Smooth muscle cell (in vitro differentiated cells): ENCODE results near the gene TSR3. TPM values are rescaled to one million over a fixed set of nuclear protein-coding genes. Genes with fewer than 3 reads are reported as not detected.

ENCODE experiments used
- DNase-seq: peaks from one replicate; lab custom pipeline; 2025; ENCODE audit not compliant: unreplicated experiment; lab: John Stamatoyannopoulos, UW
- H2AFZ ChIP-seq: fragments of 200-600 bp; sonication (generic); 2 replicates; pipeline ENCODE4 v1.6.0; 2016; ENCODE audit warnings: antibody characterized with exemption, low read depth, mild to moderate bottlenecking
- H3F3A ChIP-seq: fragments of 200-600 bp; sonication (generic); 2 replicates; pipeline ENCODE4 v1.6.0; 2017; ENCODE audit warnings: antibody characterized with exemption, low read depth
- H3K27ac ChIP-seq: fragments of 200-600 bp; sonication (generic); 2 replicates; pipeline ENCODE4 v1.5.1; 2016; ENCODE audit warnings: low read depth, mild to moderate bottlenecking
- H3K27me3 ChIP-seq: fragments of 200-600 bp; sonication (generic); 2 replicates; pipeline ENCODE4 v1.6.1; 2016; ENCODE audit warnings: low read depth, mild to moderate bottlenecking
- H3K36me3 ChIP-seq: fragments of 200-600 bp; sonication (generic); 2 replicates; pipeline ENCODE4 v1.5.1; 2016; ENCODE audit warnings: low read depth
- H3K4me1 ChIP-seq: fragments of 200-600 bp; sonication (generic); 2 replicates; pipeline ENCODE4 v1.5.1; 2016; ENCODE audit warnings: low read depth
- H3K4me2 ChIP-seq: fragments of 200-600 bp; sonication (generic); 2 replicates; pipeline ENCODE4 v1.6.0; 2016; ENCODE audit warnings: mild to moderate bottlenecking
- H3K4me3 ChIP-seq: fragments of 200-600 bp; sonication (generic); 2 replicates; pipeline ENCODE4 v1.5.1; 2016; ENCODE audit warnings: mild to moderate bottlenecking
- H3K79me2 ChIP-seq: fragments of 200-600 bp; sonication (generic); 2 replicates; pipeline ENCODE4 v1.6.0; 2016; ENCODE audit warnings: low read depth, mild to moderate bottlenecking
- H3K9ac ChIP-seq: fragments of 200-600 bp; sonication (generic); 2 replicates; pipeline ENCODE4 v1.6.0; 2016; ENCODE audit warnings: low read depth
- H3K9me3 ChIP-seq: fragments of 200-600 bp; sonication (generic); replicated peaks from 2 replicates; pipeline ENCODE4 v1.5.1; 2016; ENCODE audit warnings: low read depth
- H4K20me1 ChIP-seq: fragments of 200-600 bp; sonication (generic); 2 replicates; pipeline ENCODE4 v1.6.0; 2016; ENCODE audit warnings: low read depth
- CTCF ChIP-seq: fragments of 200-600 bp; sonication (generic); IDR thresholded peaks from 2 replicates; pipeline ENCODE4 v1.5.1; 2017; ENCODE audit warnings: borderline replicate concordance, mild to moderate bottlenecking, antibody characterized with exemption; ENCODE audit not compliant: insufficient read depth, poor library complexity, severe bottlenecking
- WGBS: methylation state at CpG from one replicate; pipeline ENCODE4 v1.1.7; 2016; ENCODE audit warnings: low lambda C conversion rate; 5-methylcytosine and 5-hydroxymethylcytosine counted together
- polyA plus RNA-seq: library from polyadenylated mRNA; unstranded; fragments of >200 nt; fragmentation: Nextera tagmentation; extraction: Ambion mirVana; gene quantifications from 2 replicates; pipeline ENCODE4 v1.2.1, GENCODE V29; 2016
- total RNA-seq: library from RNA; depleted of rRNA; stranded (reverse); fragments of >200 nt; gene quantifications from 2 replicates; pipeline ENCODE4 v1.2.3, GENCODE V29; 2014

The TSR3 gene
- total and polyA plus RNA-seq, 2 experiments from 2014 or later, result 54.9 to 142 TPM

- DNase-seq, result no peak
- Histone ChIP-seq H3K4me3 (peak overlapping the region; percentile 57), H3K27ac (no peak overlapping the region), H3K4me1 (peaks cover 9% of the 10 kb centered on the region), H4K20me1 (peaks cover 26% of the 10 kb centered on the region), H3K36me3 (no peaks in the 10 kb centered on the region), H3K27me3 (no peaks in the 10 kb centered on the region), H3F3A (no peaks in the 10 kb centered on the region), H2AFZ (no peak overlapping the region), H3K9ac (no peak overlapping the region), H3K79me2 (no peaks in the 10 kb centered on the region), H3K4me2 (peak overlapping the region; percentile 93), H3K9me3 (no peaks in the 10 kb centered on the region)
- 71% methylated on average over 10 of the region's 10 CpGs for WGBS
- no peak for TF ChIP-seq CTCF
Observed at GRCh38 chr16:1380195-1380594, 28.5 kb upstream of the TSR3 start.

DNA sequence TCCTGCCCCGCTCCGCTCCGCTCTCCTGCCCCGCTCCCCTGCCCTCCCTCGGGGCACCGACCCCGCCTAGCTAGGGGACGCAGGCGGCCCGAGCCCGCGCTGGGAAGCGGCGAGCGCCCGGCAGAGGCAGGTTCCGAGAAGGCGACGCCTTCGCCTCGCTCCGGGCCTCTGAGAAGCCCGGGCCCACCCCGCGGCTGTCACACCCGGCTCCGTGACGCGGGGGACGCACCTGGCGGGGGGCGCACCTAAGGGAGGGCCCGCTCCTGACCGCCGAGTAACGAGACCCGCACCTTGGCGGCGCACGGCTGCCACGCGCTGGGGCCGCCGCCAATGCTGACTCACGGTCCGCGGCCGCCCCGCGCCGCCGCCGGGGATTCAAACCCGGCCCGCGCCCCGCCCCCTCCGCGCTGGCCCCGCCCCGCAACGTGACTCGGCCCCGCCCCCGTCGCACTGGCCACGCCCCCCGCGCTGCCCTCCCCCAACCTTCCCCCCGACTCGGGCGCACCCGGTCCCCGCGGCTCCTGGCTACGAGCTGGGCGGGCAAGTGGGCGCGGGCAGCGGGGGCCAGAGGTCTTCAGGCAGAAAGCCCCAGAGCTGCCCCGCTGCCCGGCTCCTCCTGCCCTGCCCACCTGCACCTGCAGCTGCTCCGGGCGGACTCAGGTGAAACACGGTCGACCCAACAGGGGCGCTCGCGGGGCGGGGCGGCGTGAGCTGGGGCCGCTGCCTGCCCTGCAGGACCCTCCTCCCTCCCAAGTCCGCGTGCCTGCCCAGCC is 27.8 kb upstream of the TSR3 start:
- H3K79me2 ChIP-seq, result no peaks in the 10 kb centered on the region
- peaks cover 9% of the 10 kb centered on the region for H3K4me1 ChIP-seq
- peak overlapping the region; percentile 91 for H3K9ac ChIP-seq
- H2AFZ ChIP-seq, result no peak overlapping the region
- no peaks in the 10 kb centered on the region for H3K27me3 ChIP-seq
- H3K4me2 ChIP-seq, result peak overlapping the region; percentile 93
- no peaks in the 10 kb centered on the region for H3K9me3 ChIP-seq
- H3K27ac ChIP-seq, result peak overlapping the region; percentile 75
- peak; percentile 33 for DNase-seq
- H3K36me3 ChIP-seq, result no peaks in the 10 kb centered on the region
- 1% methylated on average over 25 of the region's 95 CpGs for WGBS
- H3K4me3 ChIP-seq, result peak overlapping the region; percentile 57
- H3F3A ChIP-seq, result no peaks in the 10 kb centered on the region
- no peak for TF ChIP-seq CTCF
- peaks cover 26% of the 10 kb centered on the region for H4K20me1 ChIP-seq

DNA sequence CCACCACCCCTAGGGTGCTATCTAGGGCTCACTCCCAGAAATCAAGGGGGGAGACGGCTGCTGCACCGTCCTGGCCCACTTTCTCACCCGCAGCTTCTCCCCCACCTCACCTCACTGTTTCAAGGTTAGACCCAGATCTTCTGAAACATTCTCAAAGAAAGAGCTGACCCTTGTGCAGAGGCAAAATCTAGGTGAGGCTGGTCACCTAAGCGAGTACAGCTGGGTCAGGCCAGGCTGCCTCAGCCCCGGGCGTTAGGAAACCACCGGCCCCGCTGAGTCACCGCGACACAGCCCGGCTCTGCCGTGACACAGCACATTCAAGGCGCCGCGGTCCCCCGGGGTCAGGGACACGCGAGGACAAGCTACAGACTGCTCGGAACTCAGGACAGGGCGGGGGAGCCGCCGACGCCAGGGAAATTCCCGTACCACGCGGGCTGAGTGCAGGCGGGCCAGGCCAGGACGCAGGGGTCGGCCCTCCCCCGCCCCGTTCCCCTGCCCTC is 27.2 kb upstream of the TSR3 start:
- Histone ChIP-seq H4K20me1 (peaks cover 26% of the 10 kb centered on the region), H3K27ac (peak overlapping the region; percentile 75), H3K27me3 (no peaks in the 10 kb centered on the region), H3K79me2 (no peaks in the 10 kb centered on the region), H3K36me3 (no peaks in the 10 kb centered on the region), H3K9ac (peak overlapping the region; percentile 91), H3K9me3 (no peaks in the 10 kb centered on the region), H3K4me1 (peaks cover 9% of the 10 kb centered on the region), H3F3A (no peaks in the 10 kb centered on the region), H2AFZ (no peak overlapping the region), H3K4me2 (peak overlapping the region; percentile 93), H3K4me3 (peak overlapping the region; percentile 57)
- TF ChIP-seq CTCF, result no peak
- DNase-seq, result peak; percentile 68
- 5% methylated on average over 19 of the region's 31 CpGs for WGBS
